ENCODE results near the gene RNF115.

GRCh38 chr1:145784409-145784808, 39.5 kb downstream of the RNF115 start:
- TF ChIP-seq CTCF (IDR thresholded peaks at IDR 0.05; ENCODE audit: insufficient read depth, low read length) (no peak), POLR2AphosphoS5 (IDR thresholded peaks at IDR 0.05; ENCODE audit: low read depth) (no peak)

All from HL-60 (cell line).